NCI-H1436 (cell line): Measurements from ENCODE around the gene SH3PXD2A.
A peak's percentile ranks its signal among the peaks of the same experiment; 100 is the strongest.
"Not testable (repeated sequence)": the region's sequence is repeated elsewhere in the genome, so short reads cannot be mapped to it uniquely, and the experiment has no call there.

Experiments used
- DNase-seq: peaks from one replicate; lab custom pipeline; 2025; lab: John Stamatoyannopoulos, UW

Gene SH3PXD2A

DNA sequence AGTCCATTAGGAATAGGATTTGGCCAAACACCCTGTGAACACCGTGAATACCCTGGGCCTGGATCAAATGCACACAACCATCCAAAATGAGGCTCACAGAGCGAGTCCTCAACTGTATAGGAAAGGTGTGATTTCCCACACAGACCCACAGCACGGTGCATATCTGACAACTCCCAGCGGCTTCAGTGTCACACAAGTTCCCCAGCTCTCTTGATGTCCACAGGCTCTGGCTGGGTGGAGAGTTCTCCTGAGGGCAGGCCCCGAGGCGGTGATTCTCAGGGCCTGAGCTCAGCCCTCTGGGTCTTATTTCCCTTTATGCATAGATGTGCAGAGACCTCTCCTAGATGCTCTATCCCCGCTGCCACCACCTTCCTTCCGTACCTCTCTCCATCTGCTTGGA is 64.1 kb downstream of the SH3PXD2A start:
- no peak for DNase-seq

DNA sequence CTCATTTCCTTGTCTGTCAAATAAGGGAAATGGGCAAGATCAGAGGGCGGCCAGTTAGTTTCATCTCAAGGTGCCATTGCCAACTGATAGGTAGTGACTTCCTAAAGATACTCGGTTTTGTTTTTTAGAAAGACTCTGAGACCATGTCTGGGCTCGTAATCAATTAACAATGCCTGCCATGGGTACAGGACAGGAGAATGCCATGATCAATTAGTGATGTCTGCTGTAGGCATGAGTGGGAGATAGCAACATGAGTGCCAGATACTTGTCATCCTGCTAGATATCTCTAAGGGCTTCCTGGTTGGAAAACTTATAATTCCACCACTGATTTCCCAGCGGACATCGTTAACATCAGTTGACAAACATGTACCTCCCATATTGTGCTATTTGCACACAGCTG is 64.8 kb downstream of the SH3PXD2A start:
- no peak for DNase-seq

DNA sequence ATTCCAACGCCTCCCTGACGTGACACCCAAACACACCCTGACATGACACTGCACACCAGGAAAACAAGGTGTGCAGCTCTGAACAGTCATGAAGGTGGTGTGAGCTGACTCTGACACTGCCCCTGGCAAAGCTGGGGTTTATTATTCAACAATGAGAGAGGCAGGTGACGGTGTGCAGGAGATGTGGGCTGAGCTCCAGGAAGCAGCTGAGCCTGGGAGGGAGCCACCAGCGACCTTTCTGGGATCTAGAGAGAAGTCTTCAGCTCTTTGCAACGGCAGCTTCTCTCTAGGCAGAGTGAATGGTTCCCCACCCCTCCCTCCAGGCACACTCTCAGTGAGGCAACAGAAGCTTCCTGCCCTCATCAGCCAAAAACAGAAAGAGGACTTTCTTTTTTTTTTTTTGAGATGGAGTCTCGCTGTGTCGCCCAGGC is 65.6 kb downstream of the SH3PXD2A start:
- no peak for DNase-seq

DNA sequence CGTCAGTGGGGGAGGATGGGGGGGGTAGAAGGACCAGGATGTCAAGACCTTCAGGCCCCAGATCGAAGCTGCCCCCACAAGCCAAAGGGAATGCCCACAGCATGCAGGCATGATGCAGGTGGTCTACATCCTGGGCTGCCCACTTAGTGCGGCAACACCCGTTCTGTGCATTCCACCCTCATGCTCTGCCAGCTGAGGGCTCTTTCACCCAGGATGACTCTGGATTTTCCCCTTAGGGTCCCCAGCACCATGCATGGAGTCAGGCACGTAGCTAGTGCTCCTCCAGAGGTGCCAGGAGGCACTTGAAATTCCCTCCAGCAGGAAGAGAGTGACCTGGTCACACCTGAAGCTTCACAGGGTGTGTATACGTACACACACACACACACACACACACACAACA is 66.2 kb downstream of the SH3PXD2A start:
- no peak for DNase-seq

DNA sequence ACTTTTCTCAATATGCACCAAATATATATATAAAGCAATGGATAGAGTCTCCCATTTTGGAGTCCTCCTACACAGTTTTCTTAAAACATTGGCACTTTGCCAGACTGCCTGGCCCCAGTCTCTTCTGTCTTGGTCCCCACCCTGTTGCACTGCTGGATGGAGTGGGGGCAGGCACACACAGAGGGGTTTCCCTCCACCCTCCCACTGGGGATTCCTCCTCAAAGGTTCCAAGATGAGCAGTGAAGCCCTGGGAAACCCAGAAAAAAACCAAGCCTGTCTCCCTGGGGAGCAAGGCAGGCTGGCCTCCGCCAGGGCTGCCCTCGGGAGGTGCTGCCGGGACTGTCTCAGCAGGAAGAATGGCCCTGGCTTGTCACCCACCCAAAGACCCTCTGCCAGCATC is 68.0 kb downstream of the SH3PXD2A start:
- no peak for DNase-seq

DNA sequence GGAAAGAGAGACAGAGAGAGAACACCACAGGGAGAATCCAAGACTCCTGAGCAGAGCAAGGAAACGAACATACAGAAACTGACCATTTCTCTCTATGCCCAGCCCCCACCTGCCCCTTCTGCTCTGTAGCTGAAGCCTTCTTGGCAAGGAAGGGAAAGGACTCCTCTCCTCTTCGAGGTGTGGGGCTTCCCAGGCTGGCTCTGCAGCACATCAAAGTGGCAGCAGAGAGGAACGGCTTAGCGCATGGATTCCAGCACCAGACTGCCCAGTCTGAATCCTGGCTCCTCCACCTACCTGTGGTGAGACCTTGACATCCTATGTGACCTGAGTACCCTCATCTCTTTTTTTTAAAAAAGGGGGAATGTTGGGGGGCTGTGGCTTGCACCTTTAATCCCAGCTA is 69.4 kb downstream of the SH3PXD2A start:
- no peak for DNase-seq

DNA sequence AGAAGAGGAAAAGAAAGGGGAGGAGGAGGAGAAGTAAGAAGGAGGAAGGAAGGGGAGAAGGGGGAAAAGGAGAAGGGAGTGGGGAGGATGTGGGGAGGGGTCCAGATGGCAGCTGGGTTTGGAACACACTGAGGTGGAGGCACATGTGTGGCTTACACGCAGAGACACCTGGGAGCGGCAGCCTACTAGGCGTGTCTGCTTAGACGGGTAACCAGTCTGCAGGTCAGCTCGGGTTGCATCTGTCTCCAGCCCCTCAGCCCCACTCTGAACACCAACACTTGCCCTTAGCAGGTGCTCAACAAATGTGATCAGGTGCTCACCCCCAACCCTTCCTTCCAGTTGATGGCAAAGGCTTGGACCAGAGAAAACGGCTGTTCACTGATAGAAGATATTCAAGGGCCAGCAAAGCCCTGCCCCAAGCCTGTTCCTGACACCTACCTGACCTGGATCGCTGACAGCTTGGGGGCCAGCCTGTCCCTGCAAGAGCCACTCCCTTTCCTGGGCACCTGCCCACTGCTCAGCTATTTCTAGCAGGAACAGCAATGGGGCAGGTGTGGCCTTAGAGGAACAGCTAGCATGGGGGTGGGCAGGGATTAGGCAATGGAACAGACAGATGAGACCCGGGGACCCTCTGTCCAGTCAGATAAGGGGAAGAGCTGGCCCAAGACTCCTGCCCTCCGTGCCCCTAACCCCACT is 70.5 kb downstream of the SH3PXD2A start:
- DNase-seq: no peak

DNA sequence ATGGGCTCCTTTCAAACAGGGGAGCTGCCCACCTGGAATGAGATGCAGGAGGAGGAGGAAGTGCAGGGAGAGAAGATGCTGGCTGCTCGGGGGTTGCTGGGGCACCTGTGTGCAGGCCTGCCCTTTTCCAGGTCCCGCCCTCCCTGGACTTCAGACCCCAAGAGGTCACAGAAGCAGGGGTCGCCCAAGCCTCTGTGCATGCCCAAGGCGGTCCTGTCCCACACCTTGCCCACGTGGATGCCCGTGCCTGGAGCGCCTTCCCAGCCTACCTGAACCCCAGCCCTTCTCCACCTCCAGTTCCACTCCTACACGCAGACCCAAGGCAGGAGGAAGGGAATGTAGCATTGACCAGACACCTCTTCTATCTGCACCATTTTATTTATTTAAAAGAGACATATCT is 71.3 kb downstream of the SH3PXD2A start:
- DNase-seq: no peak

DNA sequence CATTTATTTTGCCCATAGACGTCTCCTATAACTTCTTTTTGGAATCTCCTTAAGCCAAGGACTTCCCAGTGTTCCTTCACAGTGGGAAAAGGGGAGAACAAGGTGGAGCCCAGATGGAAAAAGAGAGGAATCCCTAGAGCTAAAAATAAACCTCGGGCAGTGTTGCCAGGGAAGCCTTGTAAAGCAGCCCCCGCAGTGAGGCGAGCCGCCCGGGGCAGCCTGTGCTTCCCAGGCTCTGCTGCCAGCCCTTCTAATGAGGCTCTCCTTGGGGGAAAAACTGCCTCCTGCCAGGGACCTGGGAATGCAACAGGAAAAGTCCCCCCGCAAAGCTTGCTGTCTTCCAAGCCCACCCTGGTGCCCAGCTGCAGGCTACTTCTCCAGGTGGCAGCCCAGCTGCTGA is 71.7 kb downstream of the SH3PXD2A start:
- no peak for DNase-seq

DNA sequence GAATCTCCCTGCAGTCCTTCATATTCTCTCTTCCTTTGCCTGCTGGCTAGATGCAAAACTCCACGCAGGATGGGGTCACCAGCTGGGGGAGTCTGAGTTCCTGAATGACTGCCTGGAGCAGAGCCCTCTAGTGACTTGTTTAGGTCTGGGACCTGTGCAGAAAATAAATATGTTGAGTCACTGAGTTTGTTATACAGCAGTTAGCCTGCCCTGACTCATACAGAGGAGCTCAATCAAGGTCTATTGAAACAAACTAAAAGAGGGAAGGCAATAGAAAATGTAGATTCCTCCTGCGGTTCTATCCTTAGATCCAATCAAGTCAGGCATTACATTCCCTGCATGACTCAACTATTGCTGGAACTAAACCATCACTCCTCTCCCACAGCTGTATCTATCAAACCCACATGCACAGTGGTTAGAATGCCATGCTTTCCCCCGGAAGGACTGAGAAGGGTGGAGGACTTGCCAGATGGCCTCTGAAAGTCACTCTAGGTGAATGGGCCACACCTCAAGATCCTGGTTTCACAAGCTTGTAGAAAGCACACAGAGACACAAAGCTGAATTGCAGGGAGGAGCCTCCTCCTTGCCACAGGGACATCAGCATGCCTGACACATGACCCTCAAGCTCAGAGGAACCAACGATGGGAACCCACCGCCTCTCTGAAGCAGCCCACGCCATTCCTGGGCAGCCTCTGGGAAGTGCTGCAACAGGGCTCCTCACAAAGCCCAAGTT is 73.9 kb downstream of the SH3PXD2A start:
- no peak for DNase-seq

DNA sequence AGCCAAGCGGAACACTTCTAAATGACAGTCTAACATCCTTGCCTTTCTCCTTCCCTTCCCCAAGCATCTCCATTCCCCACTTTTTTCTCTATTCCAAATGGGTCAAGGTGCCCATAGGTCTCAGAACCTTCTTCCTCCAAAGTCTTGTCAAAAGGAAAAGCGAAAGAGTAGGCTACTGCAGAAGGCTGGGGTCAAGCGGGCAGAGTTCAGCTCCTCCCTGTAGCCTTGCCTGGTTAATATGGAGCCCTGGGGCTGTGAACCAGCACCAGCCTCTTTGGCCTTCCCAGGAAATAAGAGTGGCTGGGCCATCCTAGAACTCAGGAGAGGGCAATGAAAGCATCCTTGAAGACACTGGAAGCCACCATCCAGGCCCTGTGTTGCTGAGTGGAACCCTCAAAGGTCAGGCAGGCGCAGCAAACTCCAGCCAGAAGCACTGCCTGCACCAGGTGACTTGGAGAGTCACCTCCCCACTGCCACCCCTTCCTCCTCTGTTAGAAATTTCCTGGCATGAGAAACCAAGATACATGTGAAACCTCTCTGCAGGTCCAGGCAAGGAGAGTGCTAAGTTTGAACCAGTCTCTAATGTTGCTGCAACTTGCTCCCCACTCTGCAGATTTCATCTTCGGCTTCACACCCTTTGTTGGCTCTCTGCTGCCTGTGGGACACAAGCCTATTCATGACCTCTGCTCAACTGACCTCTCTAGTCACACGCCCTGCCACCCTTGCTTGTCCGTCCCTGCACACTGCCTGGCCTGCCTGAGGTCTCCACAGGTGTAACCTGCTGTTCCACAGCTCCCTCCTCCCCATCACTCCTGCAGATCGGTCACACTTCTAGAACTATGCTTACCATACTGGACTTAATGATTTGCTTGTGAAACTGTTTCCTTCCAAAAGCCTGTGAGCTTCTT is 74.9 kb downstream of the SH3PXD2A start:
- DNase-seq: no peak

DNA sequence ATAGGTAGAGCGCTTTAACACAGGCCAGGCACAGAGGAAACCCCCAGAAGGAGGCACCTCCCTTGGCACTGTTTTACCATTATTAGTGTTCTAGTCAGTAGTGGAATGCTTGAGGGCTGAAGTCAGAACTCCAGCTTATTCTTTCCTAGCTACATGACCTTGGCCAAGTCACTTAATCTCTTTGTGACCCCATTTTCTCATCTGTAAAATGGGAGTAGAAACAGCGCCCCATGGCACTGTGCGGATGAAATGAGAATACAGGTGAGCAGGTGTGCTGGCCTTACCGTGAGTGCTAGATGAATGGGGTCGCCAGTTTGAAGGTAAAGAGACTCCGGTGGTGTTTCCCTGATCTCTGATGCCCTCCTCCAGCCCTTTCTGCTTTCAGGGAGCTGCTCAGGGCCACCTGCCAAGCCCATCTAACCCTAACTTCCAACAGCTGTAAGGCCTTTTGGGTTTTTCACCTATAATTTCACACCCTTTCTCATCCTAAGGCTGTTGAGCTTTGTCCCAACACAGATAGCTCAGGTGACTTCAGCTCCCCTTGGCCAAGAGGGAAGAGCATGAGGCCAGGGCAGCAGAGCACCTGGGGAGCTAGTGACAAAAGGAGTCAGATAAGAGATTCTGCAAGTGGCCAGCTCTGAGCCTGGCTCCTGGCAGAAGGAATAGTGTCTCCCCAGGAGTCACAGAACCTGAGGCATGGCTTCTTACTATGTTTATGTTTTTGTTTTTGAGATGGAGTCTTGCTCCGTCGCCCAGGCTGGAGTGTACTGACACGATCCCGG is 76.8 kb downstream of the SH3PXD2A start:
- no peak for DNase-seq

DNA sequence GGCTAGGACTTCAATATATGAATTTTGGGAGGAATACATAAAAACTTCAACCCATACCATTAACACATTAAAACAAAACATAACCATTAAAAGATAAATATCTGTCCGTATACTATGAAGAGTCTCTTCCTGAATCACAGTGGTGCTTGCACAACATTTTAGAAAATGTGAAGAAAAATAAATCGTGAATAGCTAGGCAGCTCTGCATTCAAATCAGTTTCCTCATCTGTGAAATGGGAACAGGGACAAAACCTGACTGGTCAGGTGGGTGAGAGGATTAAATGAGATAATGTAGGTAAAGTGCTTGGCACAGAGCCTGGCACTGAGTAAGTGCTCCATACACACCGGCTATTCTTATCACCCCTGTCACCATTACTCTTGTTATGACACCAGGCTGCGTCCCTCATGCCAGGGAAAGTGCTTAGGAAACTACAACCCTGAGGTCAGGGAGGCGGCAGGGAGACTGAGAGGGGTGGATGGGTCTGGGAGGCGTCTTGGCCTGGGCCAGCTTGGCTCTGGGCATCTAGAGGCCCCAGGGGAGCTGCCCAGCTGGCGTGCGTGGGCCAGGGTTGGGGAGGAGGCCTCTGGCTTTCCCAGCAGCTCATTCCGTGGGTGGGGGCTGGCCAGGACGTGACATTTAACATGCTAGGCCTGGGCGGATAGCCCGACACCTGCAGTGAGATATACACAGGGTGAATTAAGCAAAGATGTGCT is 78.3 kb downstream of the SH3PXD2A start:
- no peak for DNase-seq

DNA sequence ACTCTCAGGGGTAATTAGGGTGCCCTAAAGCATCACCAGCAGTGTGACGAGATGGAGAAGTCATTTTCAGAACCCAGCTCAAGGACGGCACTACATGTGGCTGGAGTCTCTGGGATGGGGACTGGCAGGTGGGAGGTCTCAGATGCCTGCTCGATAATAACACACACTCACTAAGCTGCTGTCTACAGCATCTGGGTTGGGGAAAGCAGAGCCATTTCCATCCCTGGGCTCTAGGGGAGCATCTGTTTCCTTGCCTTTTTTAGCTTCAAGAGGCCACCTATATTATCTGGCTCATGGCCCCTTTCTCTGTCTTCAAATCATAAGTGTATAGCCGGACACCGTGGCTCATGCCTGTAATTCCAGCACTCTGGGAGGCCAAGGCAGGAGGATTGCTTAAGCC is 79.6 kb downstream of the SH3PXD2A start:
- no peak for DNase-seq

DNA sequence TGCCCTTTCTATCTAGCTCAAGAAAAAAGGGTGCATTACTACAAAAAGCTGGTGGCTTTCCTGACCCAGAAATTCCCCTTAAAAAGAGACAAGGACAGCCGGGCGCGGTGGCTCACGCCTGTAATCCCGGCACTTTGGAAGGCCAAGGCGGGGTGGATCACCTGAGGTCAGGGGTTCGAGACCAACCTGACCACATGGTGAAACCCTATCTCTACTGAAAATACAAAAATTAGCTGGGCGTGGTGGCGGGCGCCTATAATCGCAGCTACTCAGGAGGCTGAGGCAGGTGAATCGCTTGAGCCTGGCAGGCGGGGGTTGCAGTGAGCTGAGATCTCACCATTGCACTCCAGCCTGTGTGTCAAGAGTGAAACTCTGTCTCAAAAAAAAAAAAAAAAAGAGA is 82.5 kb downstream of the SH3PXD2A start:
- DNase-seq: not testable (repeated sequence)

DNA sequence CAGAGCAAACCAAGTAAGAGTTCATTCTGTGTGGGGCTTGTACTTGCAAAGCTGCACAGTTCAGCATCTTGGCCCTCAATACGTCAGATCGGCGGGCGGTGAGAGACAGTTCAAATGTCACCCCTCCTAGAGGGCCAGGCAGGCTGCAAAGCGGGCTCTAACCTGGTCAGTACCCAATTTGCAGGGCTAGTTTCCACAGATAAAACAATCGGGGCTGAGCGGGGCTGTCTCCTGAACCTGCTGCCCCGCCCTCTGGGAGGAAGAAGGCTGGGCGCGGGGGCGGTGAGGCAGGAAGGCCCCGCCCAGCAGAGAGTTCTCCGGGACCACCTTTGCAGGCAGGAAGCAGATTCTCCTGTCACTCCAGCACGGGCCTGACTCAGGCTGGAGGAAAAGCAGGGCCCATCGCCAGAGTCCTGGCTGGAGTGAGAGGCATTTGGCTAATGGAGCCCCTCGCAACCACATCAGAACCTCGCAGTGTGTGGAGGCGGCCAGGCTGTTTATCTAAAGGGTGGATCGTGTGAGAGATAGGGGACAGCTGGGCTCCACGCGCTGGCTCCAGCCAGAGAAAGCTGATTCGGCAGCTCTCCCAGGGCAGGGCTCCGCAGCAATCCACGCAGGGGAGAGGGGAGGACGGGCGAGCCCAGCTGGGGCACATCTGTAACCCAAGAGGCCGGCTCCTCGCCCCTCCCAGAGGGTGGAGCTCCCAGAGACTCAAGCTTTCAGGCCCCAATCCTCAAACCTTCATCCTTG is 83.1 kb downstream of the SH3PXD2A start:
- peak; percentile 53 for DNase-seq

DNA sequence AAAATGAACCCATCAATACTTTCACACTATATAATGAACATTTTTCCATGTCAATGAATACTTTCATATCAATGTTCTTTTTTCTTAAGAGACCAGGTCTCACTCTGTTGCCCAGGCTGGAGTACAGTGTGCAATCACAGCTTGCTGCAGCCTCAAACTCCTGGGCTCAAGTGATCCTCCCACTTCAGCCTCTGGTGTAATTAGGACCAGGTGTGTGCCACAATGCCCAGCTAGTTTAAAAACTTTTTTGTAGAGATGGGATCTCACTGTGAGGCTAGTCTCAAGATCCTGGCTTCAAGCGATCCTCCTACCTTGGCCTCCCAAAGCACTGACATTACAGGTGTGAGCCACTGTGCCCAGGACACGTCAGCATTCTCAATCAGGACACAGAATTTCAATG is 85.2 kb downstream of the SH3PXD2A start:
- no peak for DNase-seq

DNA sequence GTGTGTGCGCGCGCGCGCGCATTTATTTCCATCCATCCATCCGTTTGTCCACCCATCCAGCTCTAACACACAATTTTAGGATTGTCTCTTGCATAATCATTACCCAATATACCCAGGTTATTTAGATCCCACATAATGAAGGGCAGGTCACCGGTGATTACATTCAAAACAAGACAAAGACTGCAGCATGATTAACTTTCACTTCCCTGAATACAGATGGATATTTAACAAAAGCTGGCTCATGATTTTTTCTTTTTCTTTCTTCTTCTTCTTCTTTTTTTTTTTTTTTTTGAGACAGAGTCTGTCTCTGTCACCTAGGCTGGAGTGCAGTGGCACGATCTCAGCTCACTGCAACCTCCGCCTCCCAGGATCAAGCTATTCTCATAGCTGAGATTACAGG is 86.2 kb downstream of the SH3PXD2A start:
- DNase-seq: no peak

DNA sequence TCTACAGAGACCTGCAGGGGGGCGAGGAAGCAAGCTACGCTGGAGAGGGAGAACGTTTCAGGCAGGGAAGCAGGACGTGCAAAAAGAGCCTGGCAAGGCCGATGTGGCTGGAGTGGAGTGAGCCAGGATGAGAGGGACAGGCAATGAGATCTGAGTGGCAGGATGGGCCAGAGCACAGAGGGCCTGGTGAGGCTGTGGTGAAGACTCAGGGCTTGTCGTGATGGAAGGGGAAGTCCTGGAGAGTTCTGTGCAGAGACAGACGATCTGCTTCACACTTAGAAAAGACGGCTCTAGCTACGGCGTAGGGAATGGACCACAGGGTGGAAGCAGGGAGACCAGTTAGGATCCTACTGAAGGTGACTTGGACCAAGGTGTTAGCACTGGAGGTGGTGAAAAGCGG is 87.0 kb downstream of the SH3PXD2A start:
- DNase-seq: no peak

DNA sequence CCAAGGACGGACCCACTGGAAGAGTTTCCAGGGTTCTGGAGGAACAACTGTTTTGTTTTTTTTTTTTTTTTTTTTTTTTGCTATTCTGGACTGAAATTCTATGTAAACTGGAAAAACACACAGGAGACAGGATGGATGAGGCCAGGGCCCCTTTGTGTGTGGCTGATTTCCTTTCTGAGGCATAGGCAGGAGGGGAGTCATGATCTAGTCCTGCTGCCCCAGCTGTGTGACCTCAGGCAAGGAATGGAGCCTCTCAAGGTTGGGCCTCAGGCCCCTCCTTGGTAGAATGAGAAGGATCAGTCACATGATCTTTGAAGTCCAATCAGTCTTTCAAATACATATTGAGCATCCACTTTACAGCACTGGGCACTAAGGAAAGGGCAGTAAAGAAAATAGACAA is 87.6 kb downstream of the SH3PXD2A start:
- no peak for DNase-seq
